Activated T-helper 1 cell treated with anti-CD3 and anti-CD28 coated beads, Interleukin-2, amount 50 U/mL, for 16 hours (primary cell): ENCODE measurements around the gene CMAS.

Experiments
- DNase-seq, 2 donors: peaks; one replicate each; pipeline ENCODE4 v3.0.0-alpha.2; 2020; ENCODE audit warnings: low read depth in 1 of 2, low spot score in 1 of 2

The CMAS gene

DNA sequence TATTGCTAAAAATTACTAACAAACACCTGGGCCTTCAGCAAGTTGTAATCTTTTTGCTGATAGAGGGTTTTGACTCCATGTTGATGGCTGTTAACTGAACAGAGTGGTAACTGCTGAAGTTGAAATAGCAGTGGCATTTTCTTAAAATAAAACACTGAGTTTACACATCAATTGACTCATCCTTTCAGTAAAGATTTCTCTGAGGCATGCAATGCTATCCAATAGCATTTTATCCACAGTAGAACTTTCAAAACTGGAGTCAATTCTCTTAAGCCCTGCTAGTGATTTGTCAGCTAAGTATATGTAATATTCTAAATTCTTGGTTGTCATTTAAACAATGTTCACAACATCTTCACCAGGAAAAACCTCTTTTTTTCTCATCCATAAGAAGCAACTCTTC lies 59.5 kb downstream of the CMAS start:
- no peak for DNase-seq

- DNase-seq: no peak
These were observed 64.2 kb downstream of the CMAS start for GRCh38 chr12:22110176-22110575.
